Glutamatergic neuron (in vitro differentiated cells): ENCODE results near the gene EPHA2. TPM values are rescaled to one million over a fixed set of nuclear protein-coding genes. Genes with fewer than 3 reads are reported as not detected.

Source experiments
- DNase-seq: peaks from one replicate; pipeline ENCODE4 v3.0.0; 2022
- H3K27ac Mint-ChIP-seq: one replicate; pipeline ENCODE4 v1.8.0; 2020; ENCODE audit warnings: mild to moderate bottlenecking, mixed read lengths, inconsistent platforms; ENCODE audit not compliant: unreplicated experiment
- H3K27me3 Mint-ChIP-seq: one replicate; pipeline ENCODE4 v1.8.0; 2020; ENCODE audit warnings: mild to moderate bottlenecking, moderate library complexity, mixed read lengths, inconsistent platforms; ENCODE audit not compliant: unreplicated experiment
- H3K36me3 Mint-ChIP-seq: one replicate; pipeline ENCODE4 v1.8.0; 2020; ENCODE audit warnings: mild to moderate bottlenecking, mixed read lengths, inconsistent platforms; ENCODE audit not compliant: unreplicated experiment
- H3K4me1 Mint-ChIP-seq: one replicate; pipeline ENCODE4 v1.8.0; 2020; ENCODE audit warnings: mild to moderate bottlenecking, low read depth, mixed read lengths, inconsistent platforms; ENCODE audit not compliant: unreplicated experiment
- H3K4me3 Mint-ChIP-seq: one replicate; pipeline ENCODE4 v1.8.0; 2020; ENCODE audit warnings: mild to moderate bottlenecking, mixed read lengths, inconsistent platforms; ENCODE audit not compliant: unreplicated experiment
- H3K9me3 Mint-ChIP-seq: one replicate; pipeline ENCODE4 v1.8.0; 2020; ENCODE audit warnings: mild to moderate bottlenecking, moderate library complexity, mixed read lengths, inconsistent platforms; ENCODE audit not compliant: unreplicated experiment
- long read RNA-seq: library from polyadenylated mRNA; unstranded; transcript quantifications from one replicate; pipeline ENCODE4 v2.0.0, GENCODE V29; 2020; ENCODE audit not compliant: unreplicated experiment
- total RNA-seq: library from RNA; stranded (reverse); fragmentation: NEBNext Ultra II Directional; extraction: Animal tissue kit (Norgen Biotek cat#: 25700); gene quantifications from one replicate; pipeline ENCODE4 v1.2.1, GENCODE V29; 2021; ENCODE audit not compliant: unreplicated experiment
- TF ChIP-seq, protein P1 (sequence below): fragments of 200-600 bp; sonication (generic); IDR thresholded peaks from one replicate; pipeline ENCODE4 v1.5.0; 2021; ENCODE audit not compliant: partially characterized antibody, unreplicated experiment

The EPHA2 gene
- 0.29 TPM for total RNA-seq
- long read RNA-seq, result 0 reads

DNA sequence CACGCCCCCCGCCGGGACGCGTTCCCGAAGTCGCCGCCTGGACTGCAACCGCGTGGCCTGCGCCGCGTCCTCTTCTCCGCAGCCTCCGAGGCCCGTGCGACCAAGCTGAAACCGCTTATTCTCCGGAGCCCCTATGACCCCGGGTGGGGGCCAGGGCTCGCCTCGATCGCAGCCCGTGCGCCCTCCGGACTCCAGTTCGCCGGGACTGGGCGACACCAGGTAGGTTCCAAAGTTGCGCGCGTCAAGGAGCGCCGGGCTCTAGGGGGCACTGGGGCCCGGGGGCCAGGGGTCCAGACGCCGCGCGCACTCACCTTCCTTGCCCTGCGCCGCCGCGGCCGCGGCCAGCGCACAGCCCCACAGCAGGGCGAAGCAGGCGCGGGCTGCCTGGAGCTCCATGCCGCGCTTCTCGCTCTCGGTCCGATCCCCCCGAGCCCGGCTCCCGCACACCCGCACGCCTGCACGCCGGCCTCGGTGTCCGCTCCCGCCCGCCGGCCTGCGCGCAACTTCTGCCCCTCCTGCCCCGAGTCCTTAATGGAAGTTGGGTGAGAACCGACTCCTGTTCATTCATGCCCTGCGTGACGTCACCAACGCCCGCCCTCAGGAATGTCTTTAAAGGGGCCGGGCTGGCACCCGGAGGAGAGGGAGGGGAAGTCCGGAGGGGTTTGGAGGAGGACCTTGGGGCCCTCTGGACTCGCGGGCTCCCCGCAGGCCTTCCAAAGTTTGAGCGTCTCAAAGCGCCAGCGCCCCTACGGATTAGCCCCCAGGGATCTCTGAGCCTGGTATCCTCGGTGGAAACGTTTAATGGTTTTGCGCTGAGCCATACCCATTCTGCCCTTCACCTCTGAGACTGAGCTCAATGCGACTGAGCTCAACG lies at the start of gene EPHA2:
Gene EPHA2, minus strand, starts transcription at position 533 of the 874 bp plus-strand sequence. Its CDS starts 137 bp downstream, at position 396.
- Mint-ChIP-seq H3K4me1 (peaks cover 4% of the 10 kb centered on the region), H3K36me3 (no peaks in the 10 kb centered on the region), H3K4me3 (peak within 1 kb of the TSS; percentile 77), H3K27me3 (peaks cover 11% of the 10 kb centered on the region), H3K9me3 (peaks cover 3% of the 10 kb centered on the region), H3K27ac (no peak within 1 kb of the TSS)
- TF ChIP-seq, protein P1, sequence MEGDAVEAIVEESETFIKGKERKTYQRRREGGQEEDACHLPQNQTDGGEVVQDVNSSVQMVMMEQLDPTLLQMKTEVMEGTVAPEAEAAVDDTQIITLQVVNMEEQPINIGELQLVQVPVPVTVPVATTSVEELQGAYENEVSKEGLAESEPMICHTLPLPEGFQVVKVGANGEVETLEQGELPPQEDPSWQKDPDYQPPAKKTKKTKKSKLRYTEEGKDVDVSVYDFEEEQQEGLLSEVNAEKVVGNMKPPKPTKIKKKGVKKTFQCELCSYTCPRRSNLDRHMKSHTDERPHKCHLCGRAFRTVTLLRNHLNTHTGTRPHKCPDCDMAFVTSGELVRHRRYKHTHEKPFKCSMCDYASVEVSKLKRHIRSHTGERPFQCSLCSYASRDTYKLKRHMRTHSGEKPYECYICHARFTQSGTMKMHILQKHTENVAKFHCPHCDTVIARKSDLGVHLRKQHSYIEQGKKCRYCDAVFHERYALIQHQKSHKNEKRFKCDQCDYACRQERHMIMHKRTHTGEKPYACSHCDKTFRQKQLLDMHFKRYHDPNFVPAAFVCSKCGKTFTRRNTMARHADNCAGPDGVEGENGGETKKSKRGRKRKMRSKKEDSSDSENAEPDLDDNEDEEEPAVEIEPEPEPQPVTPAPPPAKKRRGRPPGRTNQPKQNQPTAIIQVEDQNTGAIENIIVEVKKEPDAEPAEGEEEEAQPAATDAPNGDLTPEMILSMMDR, result no peak
- DNase-seq, result peak; percentile 59

DNA sequence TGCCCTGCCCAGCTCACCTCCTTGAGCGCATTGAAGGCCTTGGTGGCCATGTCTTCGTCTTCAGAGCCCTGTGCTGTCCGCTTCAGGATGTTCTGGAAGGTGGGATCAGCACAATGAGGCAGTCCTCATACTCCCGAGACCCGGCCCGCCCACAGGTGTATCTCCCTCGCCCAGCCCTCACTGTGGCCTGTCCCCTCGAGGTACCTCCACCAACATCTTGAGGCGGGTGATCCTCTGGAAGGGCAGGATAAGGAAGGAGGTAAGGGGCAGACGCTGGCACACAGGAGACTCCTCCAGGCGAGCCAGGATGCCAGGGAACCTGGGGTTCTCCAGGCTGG lies 49.4 kb upstream of the EPHA2 start:
- H3K4me3 Mint-ChIP-seq, result no peak overlapping the region
- TF ChIP-seq, protein P1, result no peak
- H3K36me3 Mint-ChIP-seq, result no peaks in the 10 kb centered on the region
- peaks cover 2% of the 10 kb centered on the region for H3K4me1 Mint-ChIP-seq
- H3K9me3 Mint-ChIP-seq, result peaks cover 3% of the 10 kb centered on the region
- H3K27ac Mint-ChIP-seq, result no peak overlapping the region
- peaks cover 5% of the 10 kb centered on the region for H3K27me3 Mint-ChIP-seq
- no peak for DNase-seq

DNA sequence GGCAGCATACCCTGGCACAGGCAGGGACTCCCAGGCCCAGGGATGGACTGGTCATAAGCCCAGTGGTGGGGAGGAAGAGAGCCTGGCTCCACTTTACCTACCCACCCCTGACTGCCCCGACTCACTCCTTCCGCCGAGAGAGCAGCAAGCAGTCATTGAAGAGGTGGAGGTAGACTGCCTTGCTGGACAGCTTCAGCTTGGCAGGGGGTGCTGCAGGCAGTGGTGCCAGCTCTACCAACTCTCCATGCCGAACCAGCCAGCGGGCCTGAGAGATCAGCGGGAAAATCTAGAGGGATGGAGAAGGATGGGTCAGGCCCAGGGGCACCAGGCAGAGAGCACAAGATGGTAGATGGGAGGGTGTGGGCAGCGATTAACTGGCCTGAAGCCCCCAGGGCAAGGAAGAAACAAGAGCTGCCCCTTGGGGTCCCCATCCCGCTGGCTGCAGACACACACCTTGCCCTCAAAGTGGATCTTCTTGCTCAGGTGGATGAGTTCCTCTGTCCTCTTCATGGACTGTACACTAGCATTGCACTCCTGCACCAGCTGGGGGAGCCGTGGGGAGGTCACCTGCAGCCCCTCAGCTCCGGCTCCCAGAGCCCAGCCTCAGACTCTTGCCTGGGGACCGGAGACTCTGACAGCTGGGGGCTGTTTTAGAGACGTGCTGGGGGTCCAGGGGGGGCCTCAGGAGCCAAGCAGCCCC lies 48.9 kb upstream of the EPHA2 start:
- H3K27me3 Mint-ChIP-seq, result peaks cover 6% of the 10 kb centered on the region
- H3K4me1 Mint-ChIP-seq, result peaks cover 2% of the 10 kb centered on the region
- DNase-seq, result peak; percentile 64
- H3K27ac Mint-ChIP-seq, result no peak overlapping the region
- H3K9me3 Mint-ChIP-seq, result peaks cover 3% of the 10 kb centered on the region
- no peak overlapping the region for H3K4me3 Mint-ChIP-seq
- TF ChIP-seq, protein P1, result peak; percentile 24
- no peaks in the 10 kb centered on the region for H3K36me3 Mint-ChIP-seq

DNA sequence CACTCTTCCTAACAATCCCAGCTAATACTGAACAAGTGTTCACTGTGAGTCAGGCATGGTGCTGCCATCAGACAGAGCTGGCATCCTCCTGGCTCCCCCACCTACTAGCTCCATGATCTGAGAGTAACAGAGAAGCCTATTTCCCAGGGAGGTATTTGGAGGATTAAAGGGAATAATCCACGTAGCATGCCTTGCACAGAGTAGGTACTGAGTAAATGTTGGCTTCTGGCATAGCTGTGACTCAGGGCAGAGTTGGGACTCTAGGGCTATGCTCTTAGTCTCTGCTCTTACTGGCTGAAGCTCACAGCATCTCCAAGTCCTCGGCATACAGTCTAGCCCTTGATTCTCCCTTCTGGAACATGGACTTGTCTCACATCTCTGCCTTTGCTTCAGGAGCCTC lies 48.3 kb upstream of the EPHA2 start:
- no peak overlapping the region for H3K4me3 Mint-ChIP-seq
- TF ChIP-seq, protein P1, result no peak
- H3K27ac Mint-ChIP-seq, result no peak overlapping the region
- no peak for DNase-seq
- H3K27me3 Mint-ChIP-seq, result peaks cover 5% of the 10 kb centered on the region
- no peaks in the 10 kb centered on the region for H3K36me3 Mint-ChIP-seq
- H3K4me1 Mint-ChIP-seq, result no peaks in the 10 kb centered on the region
- peaks cover 3% of the 10 kb centered on the region for H3K9me3 Mint-ChIP-seq

DNA sequence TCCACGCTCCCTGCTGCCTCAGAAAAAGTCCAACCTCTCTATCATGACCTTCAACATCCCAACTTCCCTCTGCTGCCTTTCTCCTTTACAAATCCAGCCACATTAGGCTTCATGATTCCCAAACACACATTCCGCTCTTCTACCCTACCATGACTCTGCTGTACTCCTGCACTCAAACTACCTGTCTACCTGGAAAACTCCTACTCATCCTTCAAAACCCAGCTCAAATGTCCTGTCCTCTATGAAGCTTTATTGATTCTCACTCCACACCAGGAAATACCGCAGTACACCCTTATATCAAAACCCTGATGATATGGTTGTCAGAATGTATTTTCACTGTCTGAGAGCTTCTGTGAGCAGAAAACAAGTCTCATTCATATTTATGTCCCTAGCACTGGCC lies 47.7 kb upstream of the EPHA2 start:
- no peak overlapping the region for H3K4me3 Mint-ChIP-seq
- H3K27me3 Mint-ChIP-seq, result peaks cover 5% of the 10 kb centered on the region
- H3K9me3 Mint-ChIP-seq, result peaks cover 3% of the 10 kb centered on the region
- TF ChIP-seq, protein P1, result no peak
- no peaks in the 10 kb centered on the region for H3K4me1 Mint-ChIP-seq
- no peak overlapping the region for H3K27ac Mint-ChIP-seq
- H3K36me3 Mint-ChIP-seq, result no peaks in the 10 kb centered on the region
- no peak for DNase-seq
